Neuronal stem cell (in vitro differentiated cells): Measurements from ENCODE around the gene BCL2L13.
A peak's percentile ranks its signal among the peaks of the same experiment; 100 is the strongest.

Source experiments
- DNase-seq: peaks from one replicate; pipeline ENCODE4 v3.0.0-alpha.2; 2013; ENCODE audit warnings: low spot score
- H2AFZ ChIP-seq: one replicate; pipeline ENCODE4 v1.6.1; 2013; ENCODE audit warnings: mild to moderate bottlenecking, low read length, inconsistent platforms
- H2AK5ac ChIP-seq: 2 replicates; pipeline ENCODE4 v1.6.1; 2013; ENCODE audit warnings: low read depth, mild to moderate bottlenecking, inconsistent platforms, low read length, moderate library complexity, mixed read lengths
- H2BK120ac ChIP-seq: 2 replicates; pipeline ENCODE4 v1.6.1; 2013; ENCODE audit warnings: low read depth, mild to moderate bottlenecking, inconsistent platforms, low read length, moderate library complexity, mixed read lengths
- H2BK12ac ChIP-seq: one replicate; pipeline ENCODE4 v1.6.1; 2013; ENCODE audit warnings: low read length, inconsistent platforms
- H2BK15ac ChIP-seq: 2 replicates; pipeline ENCODE4 v1.6.1; 2013; ENCODE audit warnings: mild to moderate bottlenecking, low read length, inconsistent platforms, mixed read lengths
- H2BK5ac ChIP-seq: one replicate; pipeline ENCODE4 v1.6.1; 2013; ENCODE audit warnings: inconsistent platforms, mild to moderate bottlenecking, low read length, moderate library complexity
- H3K14ac ChIP-seq: one replicate; pipeline ENCODE4 v1.6.1; 2013; ENCODE audit warnings: low read length, inconsistent platforms
- H3K18ac ChIP-seq: 2 replicates; pipeline ENCODE4 v1.6.1; 2013; ENCODE audit warnings: low read length, inconsistent platforms
- H3K23ac ChIP-seq: 2 replicates; pipeline ENCODE4 v1.6.1; 2013; ENCODE audit warnings: low read depth, mild to moderate bottlenecking, mixed read lengths, low read length, inconsistent platforms; ENCODE audit not compliant: poor library complexity
- H3K27ac ChIP-seq: replicated peaks from 3 replicates; pipeline ENCODE4 v1.5.1; 2013; ENCODE audit warnings: low read length, inconsistent platforms
- H3K27me3 ChIP-seq, 3 experiments: 2 replicates each; pipeline ENCODE4 v1.6.1; 2013; ENCODE audit warnings: low read length in 3 of 3, mild to moderate bottlenecking in 2 of 3, inconsistent platforms in 1 of 3, low read depth in 1 of 3, mixed read lengths in 1 of 3, moderate library complexity in 1 of 3; ENCODE audit not compliant: control insufficient read depth in 3 of 3, insufficient read depth in 3 of 3
- H3K36me3 ChIP-seq, 2 donors: replicated peaks in 1 of 2; 2 replicates each; pipeline ENCODE4 v1.6.1; 2013; ENCODE audit warnings: low read length in 2 of 2; ENCODE audit not compliant: control insufficient read depth in 2 of 2, insufficient read depth in 2 of 2
- H3K4ac ChIP-seq: 2 replicates; pipeline ENCODE4 v1.6.1; 2013; ENCODE audit warnings: inconsistent platforms, mild to moderate bottlenecking, low read length, moderate library complexity
- H3K4me1 ChIP-seq, 2 donors: 1 replicate in 1 of 2; 2 replicates in 1 of 2; pipeline ENCODE4 v1.6.1; 2013; ENCODE audit warnings: low read length in 2 of 2, low read depth in 1 of 2; ENCODE audit not compliant: control insufficient read depth in 2 of 2, insufficient read depth in 1 of 2
- H3K4me2 ChIP-seq: one replicate; pipeline ENCODE4 v1.6.1; 2013; ENCODE audit warnings: mild to moderate bottlenecking, low read length, inconsistent platforms; ENCODE audit not compliant: insufficient read depth, poor library complexity, severe bottlenecking
- H3K4me3 ChIP-seq, 2 donors: 2 replicates each; pipeline ENCODE4 v1.5.1; 2013; ENCODE audit warnings: low read length in 2 of 2, mild to moderate bottlenecking in 2 of 2, inconsistent platforms in 1 of 2, moderate library complexity in 1 of 2
- H3K79me1 ChIP-seq: one replicate; pipeline ENCODE4 v1.6.1; 2013; ENCODE audit warnings: low read depth, mild to moderate bottlenecking, inconsistent platforms, low read length, moderate library complexity
- H3K9ac ChIP-seq: one replicate; pipeline ENCODE4 v1.6.1; 2013; ENCODE audit warnings: mild to moderate bottlenecking, low read depth, low read length, inconsistent platforms; ENCODE audit not compliant: poor library complexity
- H3K9me3 ChIP-seq, 2 donors: replicated peaks in 1 of 2; 2 replicates each; pipeline versions ENCODE3 to v1.6.1; 2013; ENCODE audit warnings: low read length in 2 of 2, mild to moderate bottlenecking in 2 of 2, inconsistent platforms in 1 of 2, low read depth in 1 of 2, mixed read lengths in 1 of 2, moderate library complexity in 1 of 2; ENCODE audit not compliant: control insufficient read depth in 2 of 2, insufficient read depth in 1 of 2
- H4K8ac ChIP-seq: one replicate; pipeline ENCODE4 v1.6.1; 2013; ENCODE audit warnings: low read depth, mild to moderate bottlenecking, inconsistent platforms, low read length, moderate library complexity
- H4K91ac ChIP-seq: one replicate; pipeline ENCODE4 v1.6.1; 2013; ENCODE audit warnings: low read length, low read depth, mild to moderate bottlenecking, inconsistent platforms; ENCODE audit not compliant: poor library complexity
- WGBS, 2 donors: extraction: QIAGEN DNeasy Blood & Tissue Kit; methylation state at CpG; one replicate each; pipeline ENCODE4 v1.1.7; 2013; ENCODE audit warnings: missing lambda C conversion rate in 2 of 2, mixed read lengths in 1 of 2; ENCODE audit not compliant: insufficient read length in 2 of 2, insufficient replicate concordance in 1 of 2; ENCODE audit errors: extremely low coverage in 2 of 2; 5-methylcytosine and 5-hydroxymethylcytosine counted together

BCL2L13 gene

GRCh38 chr22:17629641-17630040 lies 8.9 kb upstream of the BCL2L13 start:
- no peak overlapping the region for H3K14ac ChIP-seq
- no peak overlapping the region for H4K91ac ChIP-seq
- no peak overlapping the region for H3K18ac ChIP-seq
- H2BK120ac ChIP-seq: no peak overlapping the region
- no peak overlapping the region for H3K27ac ChIP-seq
- H2BK5ac ChIP-seq: no peak overlapping the region
- no peak for DNase-seq
- peaks cover 0 to 6% of the 10 kb centered on the region in 2 donors for H3K36me3 ChIP-seq
- no peaks in the 10 kb centered on the region for H3K27me3 ChIP-seq
- H3K4me2 ChIP-seq: no peak overlapping the region
- no peak overlapping the region for H3K9ac ChIP-seq
- no peak overlapping the region for H2BK12ac ChIP-seq
- no peak overlapping the region for H2BK15ac ChIP-seq
- H4K8ac ChIP-seq: no peak overlapping the region
- H3K79me1 ChIP-seq: peaks cover 9% of the 10 kb centered on the region
- no peak overlapping the region for H2AFZ ChIP-seq
- peaks cover 0 to 2% of the 10 kb centered on the region in 2 donors for H3K4me1 ChIP-seq
- WGBS, 2 donors: no CpG with 5 or more reads among the region's 7 CpGs
- H3K9me3 ChIP-seq: no peaks in the 10 kb centered on the region
- no peak overlapping the region for H3K23ac ChIP-seq
- H3K4me3 ChIP-seq: peak overlapping the region in 1 of 2 donors; percentile 92
- no peak overlapping the region for H2AK5ac ChIP-seq
- H3K4ac ChIP-seq: no peak overlapping the region

DNA sequence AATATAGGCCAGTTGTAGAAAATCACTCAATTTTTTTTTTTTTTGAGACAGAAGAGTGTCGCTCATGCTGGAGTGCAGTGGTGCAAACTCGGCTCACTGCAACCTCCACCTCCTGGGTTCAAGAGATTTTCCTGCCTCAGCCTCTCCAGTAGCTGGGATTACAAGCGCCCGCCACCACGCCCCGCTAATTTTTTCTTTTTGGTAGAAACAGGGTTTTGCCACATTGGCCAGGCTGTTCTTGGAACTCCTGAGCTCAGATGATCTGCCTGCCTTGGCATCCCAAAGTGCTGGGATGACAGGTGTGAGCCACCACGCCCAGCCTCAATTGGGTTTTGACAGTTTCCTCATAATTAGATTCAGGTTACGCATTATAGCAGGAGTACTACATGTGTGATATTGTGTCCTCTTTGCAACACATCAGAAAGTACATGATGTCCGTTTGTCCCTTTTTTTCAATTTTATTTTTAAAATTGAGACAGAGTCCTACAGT lies 7.4 kb upstream of the BCL2L13 start:
- H2AFZ ChIP-seq: no peak overlapping the region
- no peaks in the 10 kb centered on the region for H3K9me3 ChIP-seq
- peaks cover 8% of the 10 kb centered on the region for H3K79me1 ChIP-seq
- H4K91ac ChIP-seq: no peak overlapping the region
- WGBS, 2 donors: no CpG with 5 or more reads among the region's 9 CpGs
- H3K4me1 ChIP-seq: peaks cover 0 to 2% of the 10 kb centered on the region in 2 donors
- no peak overlapping the region for H3K23ac ChIP-seq
- H3K27ac ChIP-seq: no peak overlapping the region
- no peak overlapping the region for H3K9ac ChIP-seq
- H2BK12ac ChIP-seq: no peak overlapping the region
- H3K18ac ChIP-seq: no peak overlapping the region
- H4K8ac ChIP-seq: no peak overlapping the region
- H3K4ac ChIP-seq: no peak overlapping the region
- no peak overlapping the region for H2BK15ac ChIP-seq
- no peak for DNase-seq
- no peaks in the 10 kb centered on the region for H3K36me3 ChIP-seq
- no peak overlapping the region for H3K4me2 ChIP-seq
- H3K14ac ChIP-seq: no peak overlapping the region
- no peak overlapping the region for H2BK5ac ChIP-seq
- H2AK5ac ChIP-seq: no peak overlapping the region
- no peak overlapping the region for H2BK120ac ChIP-seq
- no peaks in the 10 kb centered on the region for H3K27me3 ChIP-seq
- H3K4me3 ChIP-seq: no peak overlapping the region

- Histone ChIP-seq H2AK5ac (no peak overlapping the region), H4K8ac (no peak overlapping the region), H2BK120ac (no peak overlapping the region), H3K4me2 (no peak overlapping the region), H2AFZ (no peak overlapping the region), H3K36me3 (no peaks in the 10 kb centered on the region), H3K9me3 (no peaks in the 10 kb centered on the region), H3K23ac (no peak overlapping the region), H3K27ac (no peak overlapping the region), H3K4me1 (peaks cover 1 to 4% of the 10 kb centered on the region in 2 donors), H3K79me1 (peaks cover 3% of the 10 kb centered on the region), H2BK12ac (no peak overlapping the region), H3K27me3 (no peaks in the 10 kb centered on the region), H2BK5ac (no peak overlapping the region), H3K14ac (no peak overlapping the region), H3K4ac (no peak overlapping the region), H3K9ac (no peak overlapping the region), H3K18ac (no peak overlapping the region), H3K4me3 (no peak overlapping the region), H4K91ac (no peak overlapping the region), H2BK15ac (no peak overlapping the region)
- WGBS, 2 donors: no CpG with 5 or more reads among the region's 4 CpGs
- DNase-seq: no peak
These were observed 5.2 kb upstream of the BCL2L13 start for GRCh38 chr22:17633217-17633997.

- H3K27ac ChIP-seq: no peak overlapping the region
- no CpG with 5 or more reads among the region's 3 CpGs for WGBS, 2 donors
These were observed 4.6 kb upstream of the BCL2L13 start for GRCh38 chr22:17633998-17634323.

More at GRCh38 chr22:17633998-17634323, 4.6 kb upstream of the BCL2L13 start:
- Histone ChIP-seq H4K91ac (no peak overlapping the region), H3K4me1 (peaks cover 1 to 4% of the 10 kb centered on the region in 2 donors), H3K9me3 (no peaks in the 10 kb centered on the region), H3K14ac (no peak overlapping the region), H3K4me2 (no peak overlapping the region), H2BK12ac (no peak overlapping the region), H2AFZ (no peak overlapping the region), H3K23ac (no peak overlapping the region), H3K4ac (no peak overlapping the region), H2BK120ac (no peak overlapping the region), H3K27me3 (no peaks in the 10 kb centered on the region), H3K9ac (no peak overlapping the region), H2BK5ac (no peak overlapping the region), H2BK15ac (no peak overlapping the region), H3K4me3 (no peak overlapping the region), H3K36me3 (no peaks in the 10 kb centered on the region), H3K79me1 (peaks cover 4% of the 10 kb centered on the region), H3K18ac (no peak overlapping the region), H4K8ac (no peak overlapping the region), H2AK5ac (no peak overlapping the region)
- no peak for DNase-seq
